ENCODE measurements around the gene BOLA2.
"Not testable (repeated sequence)": the region's sequence is repeated elsewhere in the genome, so short reads cannot be mapped to it uniquely, and the experiment has no call there.

DNA sequence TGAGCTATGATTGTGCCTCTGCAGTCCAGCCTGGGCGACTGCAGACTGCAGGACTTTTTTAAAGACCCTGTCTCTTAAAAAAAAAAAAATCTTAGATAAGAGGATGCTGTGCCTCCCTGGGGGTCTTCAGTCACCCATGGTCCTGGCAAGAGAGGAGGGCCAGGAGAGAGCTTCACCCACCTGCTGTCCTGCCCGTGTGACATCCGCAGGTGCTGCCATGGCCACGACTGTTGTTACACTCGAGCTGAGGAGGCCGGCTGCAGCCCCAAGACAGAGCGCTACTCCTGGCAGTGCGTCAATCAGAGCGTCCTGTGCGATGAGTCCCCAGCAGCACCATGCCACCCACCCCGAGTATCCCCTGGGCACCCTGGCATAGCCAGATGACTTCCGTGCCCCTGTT is 28.1 kb upstream of the BOLA2 start:
- TF ChIP-seq ISL1 (CRISPR knock-in tag; IDR thresholded peaks at IDR 0.05) = not testable (repeated sequence)
- TF ChIP-seq, protein P1, sequence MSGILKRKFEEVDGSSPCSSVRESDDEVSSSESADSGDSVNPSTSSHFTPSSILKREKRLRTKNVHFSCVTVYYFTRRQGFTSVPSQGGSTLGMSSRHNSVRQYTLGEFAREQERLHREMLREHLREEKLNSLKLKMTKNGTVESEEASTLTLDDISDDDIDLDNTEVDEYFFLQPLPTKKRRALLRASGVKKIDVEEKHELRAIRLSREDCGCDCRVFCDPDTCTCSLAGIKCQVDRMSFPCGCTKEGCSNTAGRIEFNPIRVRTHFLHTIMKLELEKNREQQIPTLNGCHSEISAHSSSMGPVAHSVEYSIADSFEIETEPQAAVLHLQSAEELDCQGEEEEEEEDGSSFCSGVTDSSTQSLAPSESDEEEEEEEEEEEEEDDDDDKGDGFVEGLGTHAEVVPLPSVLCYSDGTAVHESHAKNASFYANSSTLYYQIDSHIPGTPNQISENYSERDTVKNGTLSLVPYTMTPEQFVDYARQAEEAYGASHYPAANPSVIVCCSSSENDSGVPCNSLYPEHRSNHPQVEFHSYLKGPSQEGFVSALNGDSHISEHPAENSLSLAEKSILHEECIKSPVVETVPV (CRISPR knock-in tag; IDR thresholded peaks at IDR 0.05) = not testable (repeated sequence)
